Osteoblast (primary cell): ENCODE data around the gene UNC13D. TPM values are rescaled to one million over a fixed set of nuclear protein-coding genes. Genes with fewer than 3 reads are reported as not detected.
"Not testable (repeated sequence)": the region's sequence is repeated elsewhere in the genome, so short reads cannot be mapped to it uniquely, and the experiment has no call there.

ENCODE experiments used
- DNase-seq: peaks from one replicate; pipeline ENCODE4 v3.0.0; 2011; ENCODE audit warnings: low spot score, mixed read lengths; ENCODE audit not compliant: insufficient read length; ENCODE audit errors: missing footprints
- H2AFZ ChIP-seq: 2 replicates; pipeline ENCODE4 v1.6.0; 2011; ENCODE audit warnings: mild to moderate bottlenecking, low read length
- H3K27ac ChIP-seq: 2 replicates; pipeline ENCODE4 v1.5.1; 2011; ENCODE audit warnings: mild to moderate bottlenecking, low read depth, low read length, moderate library complexity
- H3K27me3 ChIP-seq: 2 replicates; pipeline ENCODE4 v1.6.0; 2012; ENCODE audit warnings: mild to moderate bottlenecking, control low read depth, inconsistent platforms, low read length, moderate library complexity; ENCODE audit not compliant: insufficient read depth
- H3K36me3 ChIP-seq: 2 replicates; pipeline ENCODE4 v1.5.1; 2011; ENCODE audit warnings: mild to moderate bottlenecking, low read length, control low read depth, moderate library complexity; ENCODE audit not compliant: insufficient read depth
- H3K4me1 ChIP-seq: 2 replicates; pipeline ENCODE4 v1.5.1; 2011; ENCODE audit warnings: mild to moderate bottlenecking, low read length, control low read depth, moderate library complexity; ENCODE audit not compliant: insufficient read depth
- H3K4me2 ChIP-seq: 2 replicates; pipeline ENCODE4 v1.6.0; 2011; ENCODE audit warnings: mild to moderate bottlenecking, low read length; ENCODE audit not compliant: insufficient read depth
- H3K4me3 ChIP-seq: fragments of 200-600 bp; sonication (generic); 3 replicates; pipeline ENCODE4 v1.5.1; 2012; ENCODE audit warnings: mild to moderate bottlenecking, low read length, inconsistent platforms; ENCODE audit not compliant: insufficient read depth
- H3K79me2 ChIP-seq: 2 replicates; pipeline ENCODE4 v1.6.0; 2012; ENCODE audit warnings: mild to moderate bottlenecking, low read length, control low read depth, inconsistent platforms; ENCODE audit not compliant: insufficient read depth
- H3K9me3 ChIP-seq: 2 replicates; pipeline ENCODE4 v1.5.1; 2011; ENCODE audit warnings: low read depth, low read length, control low read depth
- H4K20me1 ChIP-seq: 2 replicates; pipeline ENCODE4 v1.6.0; 2012; ENCODE audit warnings: mild to moderate bottlenecking, low read length, control low read depth; ENCODE audit not compliant: insufficient read depth
- CTCF ChIP-seq: IDR thresholded peaks from 2 replicates; pipeline ENCODE4 v1.5.1; 2011; ENCODE audit warnings: mild to moderate bottlenecking, low read depth, low read length, moderate library complexity; ENCODE audit errors: extremely low read depth
- total RNA-seq: library from RNA; depleted of rRNA; stranded (reverse); fragments of >200 nt; gene quantifications from 2 replicates; pipeline ENCODE4 v1.2.3, GENCODE V29; 2012

Gene UNC13D
- total RNA-seq, 1 donor, result 1.1 TPM

- Histone ChIP-seq H3K27me3 (no peaks in the 10 kb centered on the region), H3K79me2 (no peaks in the 10 kb centered on the region), H3K36me3 (no peaks in the 10 kb centered on the region), H3K4me3 (no peak overlapping the region), H2AFZ (peak overlapping the region; percentile 57), H4K20me1 (no peaks in the 10 kb centered on the region), H3K4me1 (peaks cover 5% of the 10 kb centered on the region), H3K9me3 (no peaks in the 10 kb centered on the region), H3K4me2 (peak overlapping the region; percentile 13), H3K27ac (no peak overlapping the region)
- TF ChIP-seq CTCF, result no peak
- DNase-seq, result peak; percentile 72
Observed at GRCh38 chr17:75864448-75864871, 20.3 kb upstream of the UNC13D start.

GRCh38 chr17:75861927-75862317 lies 17.7 kb upstream of the UNC13D start:
- no peaks in the 10 kb centered on the region for H3K4me1 ChIP-seq
- peak; percentile 21 for DNase-seq
- H3K27me3 ChIP-seq, result no peaks in the 10 kb centered on the region
- H3K27ac ChIP-seq, result no peak overlapping the region
- H3K4me3 ChIP-seq, result no peak overlapping the region
- no peak overlapping the region for H3K4me2 ChIP-seq
- no peaks in the 10 kb centered on the region for H3K36me3 ChIP-seq
- TF ChIP-seq CTCF, result no peak
- no peaks in the 10 kb centered on the region for H3K79me2 ChIP-seq
- peak overlapping the region; percentile 3 for H2AFZ ChIP-seq
- no peaks in the 10 kb centered on the region for H4K20me1 ChIP-seq
- H3K9me3 ChIP-seq, result no peaks in the 10 kb centered on the region

GRCh38 chr17:75859358-75859757 lies 15.2 kb upstream of the UNC13D start:
- H3K4me3 ChIP-seq, H3K9me3 ChIP-seq, H3K27me3 ChIP-seq, H3K36me3 ChIP-seq, H2AFZ ChIP-seq, H3K27ac ChIP-seq, H3K79me2 ChIP-seq, H3K4me2 ChIP-seq, DNase-seq, H4K20me1 ChIP-seq: not testable (repeated sequence)
- peaks cover 12% of the 10 kb centered on the region for H3K4me1 ChIP-seq

- DNase-seq, result peak; percentile 77
Observed at GRCh38 chr17:75856062-75856756, 12.0 kb upstream of the UNC13D start.

More at GRCh38 chr17:75856062-75856756, 12.0 kb upstream of the UNC13D start:
- H3K4me3 ChIP-seq, result peak overlapping the region; percentile 100
- H3K4me1 ChIP-seq, result peaks cover 26% of the 10 kb centered on the region
- H3K27ac ChIP-seq, result peak overlapping the region; percentile 84
- H3K36me3 ChIP-seq, result peaks cover 5% of the 10 kb centered on the region
- no peak for TF ChIP-seq CTCF
- peaks cover 25% of the 10 kb centered on the region for H3K79me2 ChIP-seq
- H2AFZ ChIP-seq, result peak overlapping the region; percentile 97
- peaks cover 3% of the 10 kb centered on the region for H4K20me1 ChIP-seq
- H3K27me3 ChIP-seq, result no peaks in the 10 kb centered on the region
- peak overlapping the region; percentile 85 for H3K4me2 ChIP-seq
- H3K9me3 ChIP-seq, result no peaks in the 10 kb centered on the region
